ENCODE results near the gene MOGAT3.

Gene MOGAT3

DNA sequence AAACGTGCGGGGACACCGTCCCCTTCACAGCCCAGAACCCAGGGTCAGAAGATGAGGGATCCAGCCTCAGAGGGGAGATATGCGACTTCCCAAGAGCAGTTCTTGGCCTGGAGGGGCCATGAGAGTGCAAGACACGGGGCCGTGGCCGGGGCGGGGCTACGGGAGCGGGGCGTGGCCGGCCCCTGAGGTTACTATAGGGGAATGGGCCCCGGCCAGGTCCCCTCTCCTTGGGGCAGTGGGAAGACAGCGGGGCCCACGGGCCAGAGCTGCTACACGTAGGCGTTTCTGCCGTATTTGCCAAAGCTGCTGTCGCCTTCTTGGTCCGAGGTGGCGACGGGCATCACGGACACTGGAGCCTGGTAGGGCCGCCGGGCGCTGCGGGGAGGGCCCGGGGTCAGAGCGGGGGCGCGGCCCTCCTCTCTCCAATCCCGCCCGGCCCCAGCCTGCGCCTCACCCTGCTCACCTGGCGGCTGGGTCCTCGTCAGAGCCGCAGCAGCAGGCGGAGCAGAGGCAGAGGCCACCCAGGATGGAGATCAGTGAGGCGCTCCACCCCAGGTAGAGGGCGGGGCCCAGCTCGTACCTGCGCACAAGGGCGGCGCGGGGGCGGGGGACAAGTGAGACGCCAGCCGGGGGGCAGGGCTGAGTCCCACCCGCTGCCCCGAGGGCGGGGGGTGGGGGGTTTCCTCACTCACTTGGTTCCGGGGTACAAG is 31.5 kb upstream of the MOGAT3 start:
- Histone ChIP-seq H3K4me3 (ENCODE audit: low read depth, low read length) (no peak overlapping the region), H3K4me1 (ENCODE audit: control insufficient read depth, insufficient read depth, low read length, unreplicated experiment) (peaks cover 10% of the 10 kb centered on the region), H3K27ac (ENCODE audit: low read depth, low read length) (no peak overlapping the region), H3K27me3 (ENCODE audit: insufficient read depth, low read length) (no peaks in the 10 kb centered on the region), H3K36me3 (ENCODE audit: insufficient read depth, low read length) (no peaks in the 10 kb centered on the region), H2AFZ (ENCODE audit: low read length, unreplicated experiment) (no peak overlapping the region), H3K79me2 (ENCODE audit: control insufficient read depth, insufficient read depth, low read length, unreplicated experiment) (no peaks in the 10 kb centered on the region)

GRCh38 chr7:101231644-101232043 is 30.8 kb upstream of the MOGAT3 start:
- Histone ChIP-seq H3K36me3 (ENCODE audit: insufficient read depth, low read length) (no peaks in the 10 kb centered on the region), H3K27ac (ENCODE audit: low read depth, low read length) (no peak overlapping the region), H3K4me1 (ENCODE audit: control insufficient read depth, insufficient read depth, low read length, unreplicated experiment) (peaks cover 5% of the 10 kb centered on the region), H3K27me3 (ENCODE audit: insufficient read depth, low read length) (no peaks in the 10 kb centered on the region), H3K79me2 (ENCODE audit: control insufficient read depth, insufficient read depth, low read length, unreplicated experiment) (no peaks in the 10 kb centered on the region), H2AFZ (ENCODE audit: low read length, unreplicated experiment) (no peak overlapping the region), H3K4me3 (ENCODE audit: low read depth, low read length) (no peak overlapping the region)

- Histone ChIP-seq H3K79me2 (ENCODE audit: control insufficient read depth, insufficient read depth, low read length, unreplicated experiment) (no peaks in the 10 kb centered on the region), H3K27me3 (ENCODE audit: insufficient read depth, low read length) (no peaks in the 10 kb centered on the region), H3K4me1 (ENCODE audit: control insufficient read depth, insufficient read depth, low read length, unreplicated experiment) (peaks cover 1% of the 10 kb centered on the region), H3K4me3 (ENCODE audit: low read depth, low read length) (no peak overlapping the region), H3K27ac (ENCODE audit: low read depth, low read length) (no peak overlapping the region), H3K36me3 (ENCODE audit: insufficient read depth, low read length) (peaks cover 9% of the 10 kb centered on the region; the same call in 1 of the 2 replicates), H2AFZ (ENCODE audit: low read length, unreplicated experiment) (no peak overlapping the region)
Observed at GRCh38 chr7:101226721-101227120, 25.9 kb upstream of the MOGAT3 start.

- H3K27ac ChIP-seq (ENCODE audit: low read depth, low read length): no peak overlapping the region
- no peaks in the 10 kb centered on the region for H3K27me3 ChIP-seq (ENCODE audit: insufficient read depth, low read length)
- H2AFZ ChIP-seq (ENCODE audit: low read length, unreplicated experiment): no peak overlapping the region
- peaks cover 9% of the 10 kb centered on the region; the same call in 1 of the 2 replicates for H3K36me3 ChIP-seq (ENCODE audit: insufficient read depth, low read length)
- H3K79me2 ChIP-seq (ENCODE audit: control insufficient read depth, insufficient read depth, low read length, unreplicated experiment): peaks cover 6% of the 10 kb centered on the region
- H3K4me3 ChIP-seq (ENCODE audit: low read depth, low read length): no peak overlapping the region
- no peaks in the 10 kb centered on the region for H3K4me1 ChIP-seq (ENCODE audit: control insufficient read depth, insufficient read depth, low read length, unreplicated experiment)
Observed at GRCh38 chr7:101225650-101226049, 24.8 kb upstream of the MOGAT3 start.

- H3K27ac ChIP-seq (ENCODE audit: low read depth, low read length): no peak overlapping the region
- peaks cover 9% of the 10 kb centered on the region; the same call in 1 of the 2 replicates for H3K36me3 ChIP-seq (ENCODE audit: insufficient read depth, low read length)
- no peak overlapping the region for H2AFZ ChIP-seq (ENCODE audit: low read length, unreplicated experiment)
- H3K79me2 ChIP-seq (ENCODE audit: control insufficient read depth, insufficient read depth, low read length, unreplicated experiment): peaks cover 26% of the 10 kb centered on the region
- no peaks in the 10 kb centered on the region for H3K4me1 ChIP-seq (ENCODE audit: control insufficient read depth, insufficient read depth, low read length, unreplicated experiment)
- no peaks in the 10 kb centered on the region for H3K27me3 ChIP-seq (ENCODE audit: insufficient read depth, low read length)
- H3K4me3 ChIP-seq (ENCODE audit: low read depth, low read length): no peak overlapping the region
Observed at GRCh38 chr7:101223528-101223927, 22.7 kb upstream of the MOGAT3 start.

GRCh38 chr7:101222275-101222830 is 21.5 kb upstream of the MOGAT3 start:
- no peak overlapping the region for H3K27ac ChIP-seq (ENCODE audit: low read depth, low read length)

DNA sequence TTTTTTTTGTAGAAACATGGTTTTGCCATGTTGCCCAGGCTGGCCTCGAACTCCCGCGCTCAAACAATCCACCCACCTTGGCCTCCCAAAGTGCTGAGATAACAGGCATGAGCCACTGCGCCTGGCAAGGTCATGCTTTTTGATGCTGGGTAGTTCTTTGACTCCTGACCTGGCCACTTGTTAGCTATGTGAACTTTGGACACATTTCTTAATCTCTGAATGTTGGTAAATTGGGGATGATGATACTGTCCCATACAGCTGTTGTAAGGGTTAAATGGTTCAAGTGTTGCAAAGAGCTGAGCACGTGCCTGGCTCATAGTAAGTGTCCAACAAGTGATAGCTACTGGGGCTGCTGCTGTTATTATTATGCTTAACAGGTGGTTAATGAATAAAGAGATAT is 19.5 kb upstream of the MOGAT3 start:
- peaks cover 9% of the 10 kb centered on the region; the same call in 1 of the 2 replicates for H3K36me3 ChIP-seq (ENCODE audit: insufficient read depth, low read length)
- peaks cover 8% of the 10 kb centered on the region for H3K4me1 ChIP-seq (ENCODE audit: control insufficient read depth, insufficient read depth, low read length, unreplicated experiment)
- peaks cover 51% of the 10 kb centered on the region for H3K79me2 ChIP-seq (ENCODE audit: control insufficient read depth, insufficient read depth, low read length, unreplicated experiment)
- H3K4me3 ChIP-seq (ENCODE audit: low read depth, low read length): no peak overlapping the region
- no peaks in the 10 kb centered on the region for H3K27me3 ChIP-seq (ENCODE audit: insufficient read depth, low read length)
- no peak overlapping the region for H3K27ac ChIP-seq (ENCODE audit: low read depth, low read length)
- H2AFZ ChIP-seq (ENCODE audit: low read length, unreplicated experiment): no peak overlapping the region

More at GRCh38 chr7:101222275-101222830, 21.5 kb upstream of the MOGAT3 start:
- Histone ChIP-seq H3K36me3 (ENCODE audit: insufficient read depth, low read length) (peaks cover 9% of the 10 kb centered on the region; the same call in 1 of the 2 replicates), H3K79me2 (ENCODE audit: control insufficient read depth, insufficient read depth, low read length, unreplicated experiment) (peaks cover 31% of the 10 kb centered on the region), H3K27me3 (ENCODE audit: insufficient read depth, low read length) (no peaks in the 10 kb centered on the region), H3K4me3 (ENCODE audit: low read depth, low read length) (no peak overlapping the region), H2AFZ (ENCODE audit: low read length, unreplicated experiment) (no peak overlapping the region), H3K4me1 (ENCODE audit: control insufficient read depth, insufficient read depth, low read length, unreplicated experiment) (no peaks in the 10 kb centered on the region)

DNA sequence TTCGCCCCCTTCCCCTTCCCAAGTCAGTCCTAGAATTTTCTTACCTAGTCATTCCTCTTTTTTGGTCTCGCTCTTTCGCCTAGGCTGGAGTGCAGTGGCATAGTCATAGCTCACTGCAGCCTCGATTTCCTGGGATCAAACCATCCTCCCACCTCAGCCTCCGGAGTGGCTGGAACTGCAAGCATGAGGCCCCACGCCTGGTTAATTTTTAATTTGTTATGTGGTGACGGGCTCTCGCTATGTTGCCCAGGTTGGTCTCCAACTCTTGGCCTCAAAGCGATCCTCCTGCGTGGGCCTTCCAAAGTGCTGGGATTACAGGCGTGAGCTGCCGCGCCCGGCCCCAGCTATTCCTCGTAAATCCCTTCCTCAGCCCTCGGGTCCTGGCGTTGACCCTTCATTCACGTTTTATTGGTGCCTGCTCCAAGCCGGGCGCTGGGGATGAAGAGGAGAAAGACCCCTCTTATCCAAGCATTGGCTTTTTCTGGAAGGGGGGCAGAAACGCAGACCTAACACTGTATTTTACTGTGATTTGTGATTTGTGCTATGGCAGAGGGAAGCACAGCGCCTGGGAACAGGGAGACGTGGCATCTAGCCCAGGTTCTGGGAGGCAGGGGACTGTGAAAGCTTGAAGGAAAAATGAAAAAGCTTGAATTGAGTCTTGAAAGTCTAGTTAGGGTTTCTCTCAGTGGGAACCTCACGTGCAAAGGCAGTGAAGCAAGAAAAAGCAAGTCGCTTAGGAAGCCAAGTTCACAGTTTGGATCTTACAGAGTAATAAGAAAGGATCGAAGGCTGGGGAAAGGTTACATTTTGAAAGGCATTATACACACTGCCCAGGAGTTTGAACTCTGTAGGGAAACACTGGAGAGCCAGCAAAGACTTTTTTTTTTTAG is 17.6 kb upstream of the MOGAT3 start:
- H3K4me3 ChIP-seq (ENCODE audit: low read depth, low read length): peak overlapping the region; percentile 95
- peak overlapping the region; percentile 95; the same call in 1 of the 2 replicates for H3K27ac ChIP-seq (ENCODE audit: low read depth, low read length)
- H2AFZ ChIP-seq (ENCODE audit: low read length, unreplicated experiment): peak overlapping the region; percentile 77
- H3K36me3 ChIP-seq (ENCODE audit: insufficient read depth, low read length): peaks cover 6% of the 10 kb centered on the region; the same call in 1 of the 2 replicates
- H3K27me3 ChIP-seq (ENCODE audit: insufficient read depth, low read length): no peaks in the 10 kb centered on the region
- peaks cover 8% of the 10 kb centered on the region for H3K4me1 ChIP-seq (ENCODE audit: control insufficient read depth, insufficient read depth, low read length, unreplicated experiment)
- peaks cover 56% of the 10 kb centered on the region for H3K79me2 ChIP-seq (ENCODE audit: control insufficient read depth, insufficient read depth, low read length, unreplicated experiment)

- H3K36me3 ChIP-seq (ENCODE audit: insufficient read depth, low read length): 0 out of 2 replicates have a peak, but pooled peaks cover 3% of the 10 kb centered on the region
- peak within 1 kb of the TSS; percentile 80 for H2AFZ ChIP-seq (ENCODE audit: low read length, unreplicated experiment)
- peak within 1 kb of the TSS; percentile 95 for H3K27ac ChIP-seq (ENCODE audit: low read depth, low read length)
- H3K4me3 ChIP-seq (ENCODE audit: low read depth, low read length): peak within 1 kb of the TSS; percentile 95
- H3K4me1 ChIP-seq (ENCODE audit: control insufficient read depth, insufficient read depth, low read length, unreplicated experiment): peaks cover 8% of the 10 kb centered on the region
- peaks cover 56% of the 10 kb centered on the region for H3K79me2 ChIP-seq (ENCODE audit: control insufficient read depth, insufficient read depth, low read length, unreplicated experiment)
- H3K27me3 ChIP-seq (ENCODE audit: insufficient read depth, low read length): no peaks in the 10 kb centered on the region
Observed at GRCh38 chr7:101217388-101218235, 16.8 kb upstream of the MOGAT3 start, which contains the start of the genes PLOD3 and ZNHIT1. Gene PLOD3 (minus strand): TSS chr7:101217581. CDS start chr7:101217274, 307 bp downstream. Gene ZNHIT1 (plus strand): TSS chr7:101218165. CDS start chr7:101218196, 31 bp downstream.
